ENCODE data around the gene COA3.

The COA3 gene

DNA sequence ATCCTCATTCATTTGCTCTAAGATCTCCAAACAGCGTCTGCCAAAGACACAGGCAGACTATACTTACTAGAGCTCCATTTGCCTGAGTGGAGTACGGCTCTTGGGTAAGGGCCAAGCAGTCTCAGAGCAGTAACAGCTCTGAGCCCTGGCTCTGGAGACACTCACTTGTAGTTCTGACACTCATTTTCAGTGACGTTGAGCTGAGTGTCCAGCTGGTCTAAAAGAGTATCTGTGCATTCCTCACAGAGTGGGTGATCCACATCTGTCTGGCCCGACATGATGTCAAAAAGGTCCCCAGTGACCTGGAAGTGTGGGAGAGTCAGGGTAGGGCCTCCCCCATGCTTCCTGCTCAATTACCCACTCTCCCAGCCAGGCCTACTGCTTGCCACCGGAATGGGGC, 19.9 kb upstream of the COA3 start:
- DNase-seq (ENCODE audit: low read depth in 2 of 2): no peak

DNA sequence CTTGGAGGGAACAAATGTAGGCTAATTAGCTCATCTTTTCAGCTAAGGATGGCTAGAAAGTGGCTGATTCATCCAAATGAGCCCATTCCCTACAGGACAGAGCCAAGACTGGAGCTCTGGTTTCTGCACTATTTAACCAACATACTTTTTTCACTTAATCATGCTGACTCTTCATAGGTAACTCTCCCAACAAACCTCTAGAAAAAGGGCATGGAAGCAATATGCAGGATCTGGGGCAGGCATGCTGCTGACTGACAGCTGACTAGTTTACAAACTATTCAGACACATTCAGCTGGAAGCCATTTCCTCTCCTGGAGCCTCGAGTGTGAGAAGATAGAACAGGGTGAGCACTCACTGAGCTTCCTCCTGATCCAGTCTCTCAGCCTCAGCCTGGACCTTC, 19.4 kb upstream of the COA3 start:
- DNase-seq (ENCODE audit: low read depth in 2 of 2): no peak

DNA sequence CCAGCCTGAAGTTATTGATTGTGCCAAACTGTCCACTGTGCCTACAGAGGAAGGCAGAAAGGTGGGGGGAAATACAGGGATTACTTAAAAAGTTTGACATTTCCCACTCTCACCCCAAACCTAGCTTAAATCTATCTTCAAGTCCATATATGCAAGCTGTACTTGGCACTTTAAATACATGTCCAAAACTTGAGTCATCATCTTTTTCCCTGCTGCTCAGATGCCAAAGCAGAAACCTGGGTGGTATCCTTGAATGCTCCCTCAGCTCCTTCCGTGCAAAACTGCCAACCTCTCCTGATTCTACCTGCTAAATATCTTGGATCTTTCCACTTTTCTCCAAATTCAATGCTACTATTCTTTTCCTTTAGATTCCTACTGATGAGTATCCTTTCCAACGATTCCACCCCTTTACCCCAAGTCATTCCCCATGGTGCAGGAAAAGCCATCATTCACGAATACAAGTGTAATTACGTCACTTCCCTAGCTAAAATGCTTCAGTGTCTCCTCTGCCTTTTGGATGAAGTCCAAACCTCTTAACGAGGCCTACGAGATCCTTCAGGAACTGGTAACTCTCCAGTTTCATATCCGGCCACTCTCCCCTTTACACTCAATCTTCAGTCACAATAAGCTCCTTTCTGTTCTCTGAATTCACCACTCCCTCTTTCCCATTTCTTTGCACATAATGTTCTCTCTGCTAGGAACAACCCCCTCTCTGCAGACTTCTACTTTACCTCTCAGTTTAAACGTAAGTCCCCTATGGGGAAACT, 16.3 kb upstream of the COA3 start:
- DNase-seq (ENCODE audit: low read depth in 2 of 2): no peak

DNA sequence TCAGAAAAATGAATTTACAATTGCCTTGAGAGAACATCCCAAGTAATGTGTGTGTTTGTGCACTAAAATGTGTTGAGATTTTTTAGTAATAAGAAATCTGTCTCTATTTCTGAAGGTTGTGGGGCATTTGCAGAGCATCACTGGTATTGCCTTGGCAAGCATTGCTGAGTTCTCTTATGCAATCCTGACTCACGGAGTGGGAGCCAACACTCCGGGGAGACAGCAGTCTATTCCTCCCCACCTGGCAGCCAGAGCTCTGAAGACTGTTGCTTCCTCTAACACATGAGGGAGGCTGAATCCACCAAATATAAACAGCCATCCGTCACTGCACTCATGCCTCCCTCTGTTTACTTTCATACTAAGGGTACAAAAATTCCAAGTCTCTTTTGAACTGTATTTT, 10.7 kb upstream of the COA3 start:
- no peak for DNase-seq (ENCODE audit: low read depth in 2 of 2)

DNA sequence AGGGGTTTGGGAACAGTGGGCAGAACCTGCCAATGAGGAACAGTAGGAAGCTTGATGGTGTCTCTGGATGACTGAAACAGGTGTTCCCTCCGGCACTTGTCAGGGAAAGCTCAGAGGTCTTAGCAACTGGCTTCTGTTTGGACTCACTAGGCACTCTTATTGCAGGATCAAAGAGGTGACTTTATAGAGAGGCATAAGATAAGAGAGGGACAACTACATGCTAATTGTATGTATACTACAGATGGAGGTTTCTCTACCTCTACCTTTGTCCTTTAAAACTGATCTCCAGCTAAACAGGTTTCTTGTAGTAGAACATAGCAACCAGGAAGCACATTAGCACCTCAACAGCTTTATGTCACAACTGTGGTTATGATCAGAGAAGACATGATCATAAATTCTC, 7.7 kb upstream of the COA3 start:
- DNase-seq (ENCODE audit: low read depth in 2 of 2): no peak

DNA sequence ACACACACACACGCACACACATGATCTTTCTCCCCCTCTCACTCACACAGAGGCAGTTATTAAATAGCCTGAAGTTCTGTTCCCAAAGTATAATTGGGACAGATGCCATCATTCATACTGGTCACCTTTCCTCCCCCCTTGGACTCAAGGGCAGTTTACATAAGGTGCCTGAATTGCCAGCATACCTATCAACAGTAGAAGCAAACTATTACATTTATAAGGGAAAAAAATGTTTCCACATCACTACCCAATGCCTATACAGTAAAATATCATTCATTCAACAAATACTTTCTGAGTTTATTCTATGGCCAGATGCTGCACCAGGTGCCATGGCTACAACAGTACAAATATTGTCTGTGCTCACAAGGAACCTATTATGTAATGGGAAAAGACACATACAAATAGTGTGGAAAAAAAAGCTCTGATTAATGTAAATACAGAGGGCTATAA, 6.4 kb upstream of the COA3 start:
- no peak for DNase-seq (ENCODE audit: low read depth in 2 of 2)

DNA sequence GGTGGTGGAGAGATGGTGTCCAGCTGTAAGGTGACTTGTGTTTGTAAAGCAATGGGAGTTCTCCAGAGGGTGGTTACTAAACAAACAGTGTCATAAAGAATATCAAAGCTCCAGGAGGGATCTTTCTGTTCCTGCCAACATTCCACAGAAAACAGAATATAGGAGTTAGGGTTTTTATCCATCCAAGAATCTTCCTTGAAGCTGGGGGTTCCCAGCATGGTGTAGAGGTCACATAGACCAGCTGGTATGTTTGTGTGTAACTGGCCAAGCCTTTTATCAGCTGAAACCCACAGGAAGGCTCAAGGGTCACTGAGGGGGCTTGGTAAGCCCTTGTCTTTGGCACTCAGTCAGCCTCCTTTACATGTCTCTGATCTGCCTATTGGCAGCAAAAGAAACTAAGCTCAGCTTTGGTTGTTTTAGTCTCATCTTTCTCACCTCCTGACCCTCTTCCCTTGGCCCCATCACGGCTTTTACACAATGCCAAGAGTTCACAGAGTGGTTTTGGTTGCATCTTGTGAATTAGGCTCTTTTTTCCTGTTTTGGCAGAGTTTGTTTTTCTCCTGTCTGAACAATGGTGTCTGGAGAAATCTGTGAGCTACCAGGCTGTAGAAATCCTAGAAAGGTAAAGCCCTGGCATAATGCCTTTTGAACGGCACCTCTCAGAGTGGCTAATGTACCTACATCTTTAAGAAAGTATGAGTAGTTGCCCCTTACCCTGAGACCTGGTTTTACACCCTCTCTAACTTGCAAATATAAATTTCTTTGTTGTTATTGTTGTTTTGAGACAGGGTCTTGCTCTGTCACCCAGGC, 4.8 kb upstream of the COA3 start:
- DNase-seq (ENCODE audit: low read depth in 2 of 2): no peak

DNA sequence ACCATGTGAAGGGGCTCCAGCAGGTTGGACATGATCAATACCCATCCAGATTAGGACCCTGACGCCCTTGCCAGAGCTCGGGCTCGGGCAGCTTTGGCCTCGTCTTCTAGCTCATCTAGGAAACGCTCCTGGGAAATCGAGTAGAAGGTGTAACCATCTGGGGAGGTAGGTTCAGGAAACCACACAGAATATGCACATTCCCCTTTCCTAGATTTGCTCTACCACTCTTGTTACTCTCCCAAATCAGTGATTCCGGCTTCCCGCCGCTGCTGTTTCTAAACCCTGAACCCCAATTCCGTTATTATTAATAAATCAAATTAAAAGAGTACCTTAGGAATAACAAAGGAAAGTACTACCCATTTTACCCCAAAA, 507 bp downstream of the COA3 start:
- DNase-seq (ENCODE audit: low read depth in 2 of 2): no peak

DNA sequence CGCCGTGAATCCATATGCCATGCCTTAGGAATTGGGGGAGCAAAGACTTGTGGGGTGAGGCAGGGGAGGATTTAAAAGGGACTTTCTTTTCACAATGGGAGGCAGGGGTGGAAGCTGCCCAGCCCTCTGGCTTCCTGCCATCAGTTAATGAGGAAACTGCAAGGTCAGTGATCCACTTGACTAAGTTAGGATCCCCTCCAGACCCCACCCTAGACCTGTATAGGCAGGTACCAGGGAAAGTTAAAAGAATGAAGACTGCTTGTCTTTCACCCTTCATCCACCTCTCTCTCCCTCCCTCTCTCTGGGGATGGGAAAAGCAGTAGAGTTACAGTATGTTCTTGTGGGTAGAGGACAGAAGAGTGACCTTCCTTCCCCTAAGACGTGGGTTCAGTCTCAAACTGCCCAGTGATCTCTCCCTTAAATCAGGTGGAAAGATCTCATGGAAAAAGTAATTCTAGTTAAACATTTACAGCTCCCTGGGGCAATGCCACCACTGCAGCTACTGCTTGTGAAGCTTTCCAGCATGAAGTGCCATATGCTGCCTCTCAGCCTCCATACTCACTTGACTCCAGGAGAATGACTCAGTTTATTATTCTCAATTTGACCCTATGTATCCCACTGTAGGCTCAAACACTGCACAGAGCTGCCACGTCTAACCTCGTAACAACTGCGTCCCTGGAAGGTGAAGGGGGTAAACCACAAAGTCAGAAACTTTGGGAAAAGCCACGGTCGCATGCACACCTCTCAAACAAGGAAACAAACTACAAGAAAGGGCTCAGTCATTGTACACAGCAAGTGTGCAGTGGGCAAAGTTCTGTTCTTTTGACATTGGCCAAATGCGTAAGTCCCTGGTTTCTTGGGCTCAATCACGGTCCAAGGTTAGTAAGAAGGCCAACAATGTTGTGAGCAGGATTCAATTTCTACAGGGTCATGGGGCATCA, 1.2 kb downstream of the COA3 start:
- no peak for DNase-seq (ENCODE audit: low read depth in 2 of 2)

DNA sequence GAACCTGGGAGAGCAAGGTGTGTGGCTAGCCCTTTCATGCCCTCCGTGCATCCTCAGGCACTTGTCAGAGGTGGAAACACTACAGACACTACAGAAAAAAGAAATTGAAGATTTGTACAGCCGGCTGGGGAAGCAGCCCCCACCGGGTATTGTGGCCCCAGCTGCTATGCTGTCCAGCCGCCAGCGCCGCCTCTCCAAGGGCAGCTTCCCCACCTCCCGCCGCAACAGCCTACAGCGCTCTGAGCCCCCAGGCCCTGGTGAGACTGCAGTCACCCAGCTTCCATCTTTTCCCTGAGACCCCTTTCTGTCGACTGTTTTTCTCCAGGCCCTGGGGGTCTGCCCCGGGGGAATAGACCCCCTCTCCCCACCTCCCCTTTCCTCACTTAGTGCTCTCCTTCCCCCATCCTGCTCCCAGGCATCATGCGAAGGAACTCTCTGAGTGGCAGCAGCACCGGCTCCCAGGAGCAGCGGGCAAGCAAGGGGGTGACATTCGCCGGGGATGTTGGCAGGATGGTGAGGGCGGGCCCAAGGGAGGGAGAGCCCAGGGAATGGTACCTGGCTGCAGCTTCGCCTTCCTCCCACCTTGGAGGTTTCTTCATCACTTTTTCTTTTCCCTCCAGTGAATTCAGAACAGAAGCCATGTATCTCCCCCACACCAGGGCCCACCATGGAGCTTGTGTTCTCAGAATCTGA, 2.3 kb downstream of the COA3 start:
- no peak for DNase-seq (ENCODE audit: low read depth in 2 of 2)

DNA sequence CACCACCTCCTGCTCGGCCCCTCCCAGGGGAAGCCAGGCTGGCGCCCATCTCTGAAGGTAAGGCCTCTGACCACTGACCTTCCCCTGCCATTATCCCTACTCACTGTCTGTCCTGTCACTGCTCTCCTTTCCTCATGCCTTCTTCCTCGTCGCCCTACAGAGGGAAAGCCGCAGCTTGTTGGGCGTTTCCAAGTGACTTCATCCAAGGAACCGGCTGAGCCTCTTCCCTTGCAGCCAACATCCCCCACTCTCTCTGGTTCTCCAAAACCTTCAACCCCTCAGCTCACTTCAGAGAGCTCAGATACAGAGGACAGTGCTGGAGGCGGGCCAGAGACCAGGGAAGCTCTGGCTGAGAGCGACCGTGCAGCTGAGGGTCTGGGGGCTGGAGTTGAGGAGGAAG, 3.0 kb downstream of the COA3 start:
- no peak for DNase-seq (ENCODE audit: low read depth in 2 of 2)

DNA sequence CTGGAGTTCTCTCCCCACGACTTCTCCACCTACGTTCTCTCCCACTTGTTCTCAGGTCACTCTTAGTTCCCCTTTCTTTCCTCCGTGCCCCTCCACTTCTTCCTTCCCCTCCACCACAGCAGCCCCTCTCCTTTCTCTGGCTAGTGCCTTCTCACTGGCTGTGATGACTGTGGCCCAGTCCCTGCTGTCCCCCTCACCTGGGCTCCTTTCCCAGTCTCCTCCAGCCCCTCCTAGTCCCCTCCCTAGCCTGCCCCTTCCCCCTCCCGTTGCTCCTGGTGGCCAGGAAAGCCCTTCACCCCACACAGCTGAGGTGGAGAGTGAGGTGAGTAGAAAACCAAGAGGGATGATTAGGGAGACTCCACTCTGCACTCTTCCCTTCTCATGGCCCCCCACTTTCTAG, 3.4 kb downstream of the COA3 start:
- no peak for DNase-seq (ENCODE audit: low read depth in 2 of 2)

DNA sequence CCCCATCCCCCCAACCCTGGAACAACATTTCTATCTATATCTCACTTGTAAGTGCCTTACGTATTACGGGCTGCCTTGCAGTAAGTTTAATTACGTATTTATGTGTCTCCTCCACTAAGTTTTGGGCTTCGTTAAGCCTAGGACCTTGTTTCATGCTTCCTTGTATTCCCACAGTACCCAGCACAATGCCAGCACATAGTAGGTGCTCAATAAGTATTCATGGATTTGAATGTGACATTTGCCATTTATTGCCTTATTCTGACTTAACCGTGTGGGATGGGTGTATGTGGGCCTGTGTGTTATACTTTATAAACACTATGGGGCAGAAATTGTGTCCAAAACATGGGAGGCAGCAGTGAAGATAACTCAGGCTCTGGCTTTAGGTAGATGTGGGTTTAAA, 6.0 kb downstream of the COA3 start:
- no peak for DNase-seq (ENCODE audit: low read depth in 2 of 2)

DNA sequence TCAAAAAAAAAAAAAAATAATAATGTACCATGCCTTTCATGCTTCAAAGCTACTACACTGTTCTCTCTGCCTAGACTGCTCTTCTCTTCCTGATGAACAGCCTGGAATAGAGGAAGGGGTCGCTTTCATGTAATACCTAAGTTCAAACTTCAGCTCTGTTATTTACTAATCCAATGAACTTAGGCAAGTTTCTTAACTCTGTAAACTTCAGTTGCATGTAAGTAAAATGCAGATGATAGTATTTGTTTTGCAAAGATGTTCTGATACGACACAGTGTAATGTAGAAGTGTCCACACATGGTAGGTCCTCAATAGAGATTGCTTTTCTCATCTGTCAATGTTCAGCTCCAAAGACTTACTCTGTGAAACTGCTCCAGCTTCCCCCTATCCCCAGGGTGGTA, 6.6 kb downstream of the COA3 start:
- DNase-seq (ENCODE audit: low read depth in 2 of 2): no peak

DNA sequence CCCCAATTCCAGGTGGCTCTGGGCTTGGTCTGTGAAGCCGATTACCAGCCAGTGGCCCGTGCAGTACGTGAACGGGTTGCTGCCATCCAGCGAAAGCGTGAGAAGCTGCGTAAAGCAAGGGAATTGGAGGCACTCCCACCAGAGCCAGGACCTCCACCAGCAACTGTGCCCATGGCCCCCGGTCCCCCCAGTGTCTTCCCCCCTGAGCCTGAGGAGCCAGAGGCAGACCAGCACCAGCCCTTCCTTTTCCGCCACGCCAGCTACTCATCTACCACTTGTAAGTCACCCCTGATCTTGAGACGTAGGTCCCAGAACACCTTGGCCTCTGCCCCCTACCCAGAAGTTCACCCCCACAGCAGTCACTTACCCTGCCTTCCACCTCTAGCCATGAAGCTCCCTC, 11.2 kb downstream of the COA3 start:
- no peak for DNase-seq (ENCODE audit: low read depth in 2 of 2)

DNA sequence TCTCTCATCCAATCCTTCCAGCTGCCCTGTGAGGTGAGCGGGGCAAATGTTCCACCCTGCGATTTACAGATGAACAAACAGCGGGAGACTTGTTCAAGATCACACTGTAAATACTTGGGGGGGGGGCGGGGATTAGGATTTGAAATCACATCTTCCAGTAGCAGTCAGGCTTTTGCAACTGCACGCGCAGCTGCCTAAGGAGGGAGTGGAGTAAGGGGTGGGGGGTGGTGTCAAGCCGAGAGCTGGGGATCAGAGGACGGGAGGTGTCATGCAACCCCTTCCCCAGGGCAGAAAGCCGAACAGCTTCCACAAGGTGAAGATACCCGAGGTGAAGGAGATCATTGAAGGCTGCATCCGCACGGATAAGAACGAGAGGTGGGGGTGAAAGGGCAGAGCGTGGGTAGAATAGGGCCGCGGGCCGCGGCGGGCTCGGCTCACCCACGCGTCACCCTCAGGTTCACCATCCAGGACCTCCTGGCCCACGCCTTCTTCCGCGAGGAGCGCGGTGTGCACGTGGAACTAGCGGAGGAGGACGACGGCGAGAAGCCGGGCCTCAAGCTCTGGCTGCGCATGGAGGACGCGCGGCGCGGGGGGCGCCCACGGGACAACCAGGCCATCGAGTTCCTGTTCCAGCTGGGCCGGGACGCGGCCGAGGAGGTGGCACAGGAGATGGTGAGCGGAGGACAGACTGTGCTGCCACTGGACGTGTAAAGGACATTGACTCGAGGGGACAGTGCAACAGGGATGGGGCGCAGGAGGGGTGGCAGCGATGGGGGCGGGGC, 13.5 kb downstream of the COA3 start:
- DNase-seq (ENCODE audit: low read depth in 2 of 2): no peak

DNA sequence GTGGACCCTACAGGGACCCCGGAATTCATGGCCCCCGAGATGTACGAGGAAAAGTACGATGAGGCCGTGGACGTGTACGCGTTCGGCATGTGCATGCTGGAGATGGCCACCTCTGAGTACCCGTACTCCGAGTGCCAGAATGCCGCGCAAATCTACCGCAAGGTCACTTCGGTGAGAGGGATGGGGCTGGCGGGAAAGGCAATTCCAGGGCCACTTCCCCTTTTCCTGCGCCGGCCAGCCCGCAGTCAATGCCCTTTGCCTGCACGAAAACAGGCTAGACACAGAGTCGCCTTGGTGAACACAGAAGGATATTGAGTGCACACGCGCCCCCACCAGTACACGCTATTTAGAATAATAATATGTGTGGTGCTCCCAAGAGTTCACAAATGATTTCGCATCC, 14.1 kb downstream of the COA3 start:
- DNase-seq (ENCODE audit: low read depth in 2 of 2): no peak

DNA sequence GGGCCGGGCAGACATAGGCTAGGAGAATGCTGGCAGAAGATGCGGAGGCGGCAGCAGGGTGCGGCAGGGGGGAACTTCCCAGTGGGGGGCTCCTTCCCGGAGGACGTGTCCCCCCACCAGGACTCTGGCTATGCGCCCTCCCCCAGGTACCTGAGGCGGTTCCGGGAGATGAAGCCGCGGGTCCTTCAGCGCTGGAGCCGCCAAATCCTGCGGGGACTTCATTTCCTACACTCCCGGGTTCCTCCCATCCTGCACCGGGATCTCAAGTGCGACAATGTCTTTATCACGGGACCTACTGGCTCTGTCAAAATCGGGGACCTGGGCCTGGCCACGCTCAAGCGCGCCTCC, 14.7 kb downstream of the COA3 start:
- DNase-seq (ENCODE audit: low read depth in 2 of 2): no peak

DNA sequence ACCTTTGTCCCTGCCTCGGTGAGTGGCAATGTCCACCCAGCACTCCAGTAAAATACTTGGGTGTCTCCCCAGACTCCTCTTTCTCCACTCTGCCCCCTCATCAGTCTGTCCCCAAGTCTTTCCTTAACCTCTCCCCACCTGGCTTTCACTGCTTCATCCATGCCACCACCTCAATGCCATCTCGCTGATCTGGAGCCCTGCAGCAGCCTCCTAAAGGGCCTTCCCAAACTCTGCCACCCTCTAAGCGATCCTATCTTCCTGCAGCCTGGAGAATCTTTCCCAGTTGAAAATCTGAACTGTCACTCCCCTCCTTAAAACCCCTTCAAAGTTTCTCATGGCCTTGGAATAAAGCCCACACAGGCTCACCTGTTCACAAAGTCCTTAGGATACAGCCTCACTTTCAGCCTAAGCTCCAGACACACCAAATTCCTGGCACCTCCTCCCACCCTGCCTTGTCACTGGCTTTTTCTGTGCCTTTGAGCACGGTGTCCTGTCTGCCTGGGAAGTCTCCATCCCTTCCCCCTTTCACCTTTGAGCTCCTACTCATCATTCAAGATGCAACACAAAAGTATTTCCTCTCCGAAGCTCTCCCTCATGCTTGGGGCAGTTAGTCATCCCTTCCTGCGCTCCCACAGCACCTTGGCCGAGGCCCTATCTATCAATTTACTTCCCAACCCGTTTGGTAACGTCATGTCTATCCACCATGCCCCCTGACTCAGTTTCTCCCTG, 15.3 kb downstream of the COA3 start:
- DNase-seq (ENCODE audit: low read depth in 2 of 2): no peak

Measured in stimulated activated CD8-positive, alpha-beta memory T cell treated with anti-CD3 and anti-CD28 coated beads, Interleukin-15, amount 100 ng/mL, for 48 hours (primary cell).